K562 (cell line): ENCODE results near the gene HS3ST5. TPM values are rescaled to one million over a fixed set of nuclear protein-coding genes. Genes with fewer than 3 reads are reported as not detected.

ENCODE experiments used
- ATAC-seq: fragments of 200-7000 bp; cut with Tn5 transposase; 3 replicates; pipeline ENCODE4 v1.9.1; 2020; ENCODE audit warnings: moderate library complexity
- BruUV-seq: library from RNA; stranded (reverse); fragments of 400-500 nt; replicated peaks from 2 replicates; lab custom pipeline; 2021; lab: Mats Ljungman, UMichigan
- CTCF ChIA-PET: fragments of 300-600 bp; formaldehyde crosslinking; extraction: SDS; loops from one replicate; lab custom pipeline; 2021; ENCODE audit warnings: low intra/inter-chr PET ratio; lab: Yijun Ruan, JAX
- POLR2A ChIA-PET: fragments of 300-600, 350-650 bp; sonication (Branson Sonifier 250); formaldehyde crosslinking; extraction: SDS; loops from one replicate; lab custom pipeline; 2021; ENCODE audit warnings: antibody characterized with exemption, inconsistent platforms; lab: Yijun Ruan, JAX
- DNase-seq, 4 experiments: peaks; one replicate each; pipeline versions ENCODE4 v3.0.0 to v3.0.0-alpha.2; 2011 to 2018; ENCODE audit warnings: low spot score in 3 of 4, mixed read lengths in 3 of 4; ENCODE audit errors: extremely low read depth in 1 of 4
- FAIRE-seq: peaks from 2 replicates; lab custom pipeline; 2011; peaks lifted over from hg19 to GRCh38; lab: Jason Lieb, UNC
- H2AFZ ChIP-seq: 2 replicates; pipeline ENCODE4 v1.6.0; 2011; ENCODE audit warnings: low read depth, low read length, control low read depth, inconsistent platforms
- H3K27ac ChIP-seq: fragments of 200-600 bp; 3 replicates; pipeline ENCODE4 v1.8.0; 2011; ENCODE audit warnings: low read depth, mild to moderate bottlenecking, control low read depth, inconsistent platforms, low read length, moderate library complexity, mixed read lengths; ENCODE audit errors: extremely low read depth
- H3K27me3 ChIP-seq, 2 experiments: fragments of 300-600 bp in 1 of 2; 2 replicates in 1 of 2; 3 replicates in 1 of 2; pipeline versions ENCODE4 v1.6.0 to v1.8.0; 2011; ENCODE audit warnings: inconsistent platforms in 2 of 2, low read length in 2 of 2, mild to moderate bottlenecking in 1 of 2, mixed read lengths in 1 of 2, moderate library complexity in 1 of 2; ENCODE audit not compliant: control insufficient read depth in 2 of 2, insufficient read depth in 2 of 2
- H3K36me3 ChIP-seq: fragments of 300-600 bp; 3 replicates; pipeline ENCODE4 v1.8.0; 2011; ENCODE audit warnings: mild to moderate bottlenecking, low read length, inconsistent platforms; ENCODE audit not compliant: control insufficient read depth, insufficient read depth
- H3K4me1 ChIP-seq, 2 experiments: fragments of 200-600 bp in 1 of 2; replicated peaks in 1 of 2; 2 replicates in 1 of 2; 3 replicates in 1 of 2; pipeline versions ENCODE4 v1.5.1 to v1.8.0; 2011; ENCODE audit warnings: inconsistent platforms in 2 of 2, low read length in 2 of 2, mild to moderate bottlenecking in 1 of 2, mixed read lengths in 1 of 2, moderate library complexity in 1 of 2; ENCODE audit not compliant: control insufficient read depth in 2 of 2, insufficient read depth in 2 of 2
- H3K4me2 ChIP-seq: 2 replicates; pipeline ENCODE4 v1.6.1; 2011; ENCODE audit warnings: low read length, control low read depth, inconsistent platforms, mixed read lengths; ENCODE audit not compliant: insufficient read depth
- H3K4me3 ChIP-seq: fragments of 200-600 bp; sonication (generic), shearing (Covaris generic); 2 replicates; pipeline ENCODE4 v1.5.1; 2016; ENCODE audit warnings: control low read depth, inconsistent platforms
- H3K79me2 ChIP-seq: fragments of 200-600 bp; 3 replicates; pipeline ENCODE4 v1.8.0; 2011; ENCODE audit warnings: low read length, inconsistent platforms; ENCODE audit not compliant: control insufficient read depth, insufficient read depth
- H3K9ac ChIP-seq, 2 experiments: 2 replicates each; pipeline versions ENCODE4 v1.6.0 to v1.6.1; 2011; ENCODE audit warnings: low read depth in 2 of 2, low read length in 2 of 2, control low read depth in 1 of 2, inconsistent platforms in 1 of 2, mild to moderate bottlenecking in 1 of 2, mixed read lengths in 1 of 2; ENCODE audit not compliant: insufficient read depth in 1 of 2
- H3K9me1 ChIP-seq: one replicate; pipeline ENCODE4 v1.6.0; 2011; ENCODE audit warnings: inconsistent platforms, mild to moderate bottlenecking, low read length, moderate library complexity; ENCODE audit not compliant: control insufficient read depth, insufficient read depth
- H3K9me3 ChIP-seq: replicated peaks from 2 replicates; pipeline ENCODE4 v1.5.1; 2011; ENCODE audit warnings: low read depth, low read length, inconsistent platforms; ENCODE audit not compliant: control insufficient read depth, insufficient read depth
- H4K20me1 ChIP-seq: replicated peaks from 2 replicates; pipeline ENCODE4 v1.6.1; 2011; ENCODE audit warnings: low read length, inconsistent platforms, mixed read lengths; ENCODE audit not compliant: control insufficient read depth, insufficient read depth
- CBFA2T3 ChIP-seq: fragments of 450-650 bp; IDR thresholded peaks from 2 replicates; pipeline ENCODE4 v1.6.1; 2017
- CBX8 ChIP-seq: fragments of 200-600 bp; sonication (generic); IDR thresholded peaks from 2 replicates; pipeline ENCODE4 v1.6.1; 2012; ENCODE audit warnings: borderline replicate concordance, mixed run types, low read depth, mild to moderate bottlenecking, moderate library complexity, mixed read lengths, low read length, control low read depth, inconsistent platforms; ENCODE audit not compliant: poor library complexity, severe bottlenecking; ENCODE audit errors: extremely low read depth
- GABPA ChIP-seq: fragments of 200-800 bp; sonication (Bioruptor generic); conservative IDR thresholded peaks from 2 replicates; pipeline ENCODE4 v1.6.1; 2016; ENCODE audit warnings: low read depth, missing genetic modification characterization, missing compliant biosample characterization
- POLR3A ChIP-seq: IDR thresholded peaks from 2 replicates; pipeline ENCODE4 v1.6.1; 2011; ENCODE audit warnings: borderline replicate concordance, mild to moderate bottlenecking, moderate library complexity; ENCODE audit not compliant: insufficient read length, insufficient read depth; ENCODE audit errors: extremely low read depth
- PYGO2 ChIP-seq: fragments of 450-650 bp; IDR thresholded peaks from 2 replicates; pipeline ENCODE4 v1.6.1; 2016; ENCODE audit warnings: mild to moderate bottlenecking, missing genetic modification characterization, moderate library complexity, missing compliant biosample characterization
- SUPT5H ChIP-seq: fragments of 450-650 bp; IDR thresholded peaks from 2 replicates; pipeline ENCODE4 v1.6.1; 2016
- TFAM ChIP-seq: fragments of 250-450 bp; sonication (Bioruptor Pico); conservative IDR thresholded peaks from 2 replicates; pipeline ENCODE4 v1.5.0; 2021; ENCODE audit warnings: mild to moderate bottlenecking, moderate library complexity
- ZFP30 ChIP-seq: fragments of 250-450 bp; sonication (Bioruptor Pico); IDR thresholded peaks from 2 replicates; pipeline ENCODE4 v1.8.0; 2022; ENCODE audit warnings: moderate library complexity, mild to moderate bottlenecking, inconsistent platforms, borderline replicate concordance
- ZNF217 ChIP-seq: sonication (generic); formaldehyde crosslinking; IDR thresholded peaks from 2 replicates; pipeline ENCODE4 v1.8.0; 2022; ENCODE audit warnings: mild to moderate bottlenecking, missing genetic modification reagents
- ZNF316 ChIP-seq: fragments of 450-650 bp; IDR thresholded peaks from 2 replicates; pipeline ENCODE4 v1.6.1; 2016
- ZNF766 ChIP-seq: fragments of 200-800 bp; sonication (Bioruptor generic); conservative IDR thresholded peaks from 2 replicates; pipeline ENCODE4 v1.6.1; 2016; ENCODE audit warnings: missing genetic modification characterization, missing compliant biosample characterization
- WGBS: fragments of 100-300 bp; shearing (Covaris generic); methylation state at CpG from one replicate; pipeline ENCODE4 v1.1.6; 2016; ENCODE audit warnings: low coverage, mixed read lengths; ENCODE audit not compliant: insufficient coverage; ENCODE audit errors: missing lambda C conversion rate; 5-methylcytosine and 5-hydroxymethylcytosine counted together
- in situ Hi-C: fragments of 300-500 bp; cut with MboI; formaldehyde crosslinking; loops from 4 replicates; pipeline ENCODE4 v1.15.0; 2018; ENCODE audit warnings: inconsistent platforms, mixed read lengths
- intact Hi-C: fragments of 100-400 bp; cut with micrococcal nuclease; formaldehyde crosslinking; loops from 2 replicates; pipeline ENCODE4 v1.14.2; 2022
- polyA plus RNA-seq, 8 experiments: library from polyadenylated mRNA; depleted of rRNA in 4 of 8; stranded (reverse) in 5 of 8; unstranded in 3 of 8; fragments of >200 nt; fragmentation: Nextera tagmentation in 2 of 8; fragmentation: Illumina TruSeq in 1 of 8; extraction: Ambion mirVana in 2 of 8; extraction: Trizol in 1 of 8; gene quantifications; 2 replicates each; pipeline versions ENCODE4 v1.2.1 to v1.2.3, GENCODE V29; 2011 to 2014; ENCODE audit warnings: inconsistent platforms in 1 of 8, missing spikeins in 1 of 8
- total RNA-seq, 7 experiments: library from RNA; depleted of rRNA in 6 of 7; stranded (reverse); fragments of >200 nt in 6 of 7; fragmentation: Illumina TruSeq in 2 of 7; extraction: Trizol in 2 of 7; gene quantifications; 2 replicates each; pipeline versions ENCODE4 v1.2.1 to v1.2.3, GENCODE V29; 2011 to 2021; ENCODE audit warnings: low replicate concordance in 1 of 7
- TF ChIP-seq, protein P1 (sequence below): sonication (generic); formaldehyde crosslinking; IDR thresholded peaks from 2 replicates; pipeline ENCODE4 v1.8.0; 2022; ENCODE audit warnings: mild to moderate bottlenecking, missing genetic modification reagents
- TF ChIP-seq, protein P2 (sequence below): fragments of 250-450 bp; sonication (Bioruptor Pico); IDR thresholded peaks from 2 replicates; pipeline ENCODE4 v1.8.0; 2022; ENCODE audit warnings: moderate library complexity, mild to moderate bottlenecking, inconsistent platforms

HS3ST5 gene
- total and polyA plus RNA-seq, 9 of the 15 experiments (the other 6 are each of a cell fraction or from before 2014, with no cell fraction given), result not detected

DNA sequence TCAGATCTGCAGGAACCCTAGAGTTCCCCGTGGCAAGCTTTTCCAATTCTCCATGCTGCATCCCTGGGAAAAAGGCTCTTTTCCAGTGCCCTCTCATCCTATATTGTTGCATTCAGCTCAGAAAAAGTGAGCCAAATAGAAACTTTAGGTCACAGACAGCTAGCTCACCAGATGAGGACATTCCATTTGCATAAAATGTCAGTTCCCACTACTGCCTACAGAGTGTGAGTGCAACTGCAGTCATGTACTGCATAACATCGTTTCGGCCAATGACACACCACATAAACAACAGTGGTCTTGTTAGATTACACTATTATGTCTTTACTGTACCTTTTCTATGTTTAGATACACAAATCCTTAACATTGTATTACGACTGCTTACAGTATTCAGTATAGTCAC is 8.6 kb downstream of the HS3ST5 start:
- in situ Hi-C loops (no loop called here), intact Hi-C loops (no loop called here)
- Histone ChIP-seq H3K36me3 (no peaks in the 10 kb centered on the region), H3K27ac (no peak overlapping the region), H3K9ac (no peak overlapping the region), H3K9me3 (no peaks in the 10 kb centered on the region), H3K4me1 (no peaks in the 10 kb centered on the region), H3K4me2 (no peak overlapping the region), H2AFZ (no peak overlapping the region), H3K27me3 (no peaks in the 10 kb centered on the region), H4K20me1 (no peaks in the 10 kb centered on the region), H3K9me1 (no peaks in the 10 kb centered on the region), H3K79me2 (no peaks in the 10 kb centered on the region), H3K4me3 (no peak overlapping the region)
- 0% methylated on average over 4 of the region's 4 CpGs for WGBS
- no peak for DNase-seq
- ATAC-seq, result no peak
- BruUV-seq, result no TSS peak
- ChIA-PET POLR2A (no interaction called here), CTCF (no interaction called here)
- TF ChIP-seq, protein P1, sequence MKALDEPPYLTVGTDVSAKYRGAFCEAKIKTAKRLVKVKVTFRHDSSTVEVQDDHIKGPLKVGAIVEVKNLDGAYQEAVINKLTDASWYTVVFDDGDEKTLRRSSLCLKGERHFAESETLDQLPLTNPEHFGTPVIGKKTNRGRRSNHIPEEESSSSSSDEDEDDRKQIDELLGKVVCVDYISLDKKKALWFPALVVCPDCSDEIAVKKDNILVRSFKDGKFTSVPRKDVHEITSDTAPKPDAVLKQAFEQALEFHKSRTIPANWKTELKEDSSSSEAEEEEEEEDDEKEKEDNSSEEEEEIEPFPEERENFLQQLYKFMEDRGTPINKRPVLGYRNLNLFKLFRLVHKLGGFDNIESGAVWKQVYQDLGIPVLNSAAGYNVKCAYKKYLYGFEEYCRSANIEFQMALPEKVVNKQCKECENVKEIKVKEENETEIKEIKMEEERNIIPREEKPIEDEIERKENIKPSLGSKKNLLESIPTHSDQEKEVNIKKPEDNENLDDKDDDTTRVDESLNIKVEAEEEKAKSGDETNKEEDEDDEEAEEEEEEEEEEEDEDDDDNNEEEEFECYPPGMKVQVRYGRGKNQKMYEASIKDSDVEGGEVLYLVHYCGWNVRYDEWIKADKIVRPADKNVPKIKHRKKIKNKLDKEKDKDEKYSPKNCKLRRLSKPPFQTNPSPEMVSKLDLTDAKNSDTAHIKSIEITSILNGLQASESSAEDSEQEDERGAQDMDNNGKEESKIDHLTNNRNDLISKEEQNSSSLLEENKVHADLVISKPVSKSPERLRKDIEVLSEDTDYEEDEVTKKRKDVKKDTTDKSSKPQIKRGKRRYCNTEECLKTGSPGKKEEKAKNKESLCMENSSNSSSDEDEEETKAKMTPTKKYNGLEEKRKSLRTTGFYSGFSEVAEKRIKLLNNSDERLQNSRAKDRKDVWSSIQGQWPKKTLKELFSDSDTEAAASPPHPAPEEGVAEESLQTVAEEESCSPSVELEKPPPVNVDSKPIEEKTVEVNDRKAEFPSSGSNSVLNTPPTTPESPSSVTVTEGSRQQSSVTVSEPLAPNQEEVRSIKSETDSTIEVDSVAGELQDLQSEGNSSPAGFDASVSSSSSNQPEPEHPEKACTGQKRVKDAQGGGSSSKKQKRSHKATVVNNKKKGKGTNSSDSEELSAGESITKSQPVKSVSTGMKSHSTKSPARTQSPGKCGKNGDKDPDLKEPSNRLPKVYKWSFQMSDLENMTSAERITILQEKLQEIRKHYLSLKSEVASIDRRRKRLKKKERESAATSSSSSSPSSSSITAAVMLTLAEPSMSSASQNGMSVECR (CRISPR knock-in tag), result no peak
- no peak for FAIRE-seq

DNA sequence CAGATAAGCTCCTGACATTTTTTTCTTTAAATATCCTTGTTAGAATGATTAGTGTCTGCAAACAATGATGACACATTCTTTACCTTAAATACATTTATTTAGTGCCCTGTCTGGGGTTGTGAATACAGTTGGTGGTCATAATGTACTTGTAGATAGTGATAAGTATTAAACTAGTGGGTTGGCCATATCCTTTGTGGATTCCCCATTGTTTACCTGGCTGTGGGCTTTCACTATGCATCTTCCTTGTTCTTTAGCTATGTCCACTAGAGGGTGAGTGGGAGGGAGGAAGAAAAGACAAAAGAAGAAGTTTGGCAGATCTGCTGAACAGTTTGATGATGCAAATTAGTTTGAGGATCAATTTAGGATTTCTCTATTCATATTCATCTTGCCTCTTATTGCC is 15.7 kb downstream of the HS3ST5 start:
- no peaks in the 10 kb centered on the region for H3K36me3 ChIP-seq
- DNase-seq, result no peak
- ATAC-seq, result no peak
- H3K79me2 ChIP-seq, result no peaks in the 10 kb centered on the region
- H3K9me1 ChIP-seq, result no peaks in the 10 kb centered on the region
- no peak for FAIRE-seq
- no peak overlapping the region for H3K27ac ChIP-seq
- intact Hi-C loops (no loop called here), in situ Hi-C loops (no loop called here)
- no peaks in the 10 kb centered on the region for H4K20me1 ChIP-seq
- H3K4me1 ChIP-seq, result no peaks in the 10 kb centered on the region
- H3K4me2 ChIP-seq, result no peak overlapping the region
- H3K9ac ChIP-seq, result no peak overlapping the region
- CTCF ChIA-PET, result no interaction called here
- H3K4me3 ChIP-seq, result no peak overlapping the region
- no peaks in the 10 kb centered on the region for H3K27me3 ChIP-seq
- no peaks in the 10 kb centered on the region for H3K9me3 ChIP-seq
- no peak overlapping the region for H2AFZ ChIP-seq
- no TSS peak for BruUV-seq
- POLR2A ChIA-PET, result no interaction called here
- TF ChIP-seq PYGO2 (tag) (no peak), CBX8 (no peak), GABPA (tag) (no peak), CBFA2T3 (no peak), TFAM (CRISPR knock-in tag) (no peak), ZNF217 (no peak), ZFP30 (CRISPR knock-in tag) (no peak), ZNF316 (no peak), POLR3A (no peak), SUPT5H (no peak), ZNF766 (CRISPR knock-in tag) (no peak)
- TF ChIP-seq, protein P2, sequence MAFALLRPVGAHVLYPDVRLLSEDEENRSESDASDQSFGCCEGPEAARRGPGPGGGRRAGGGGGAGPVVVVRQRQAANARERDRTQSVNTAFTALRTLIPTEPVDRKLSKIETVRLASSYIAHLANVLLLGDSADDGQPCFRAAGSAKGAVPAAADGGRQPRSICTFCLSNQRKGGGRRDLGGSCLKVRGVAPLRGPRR (CRISPR knock-in tag), result no peak
